ENCODE results near the gene CRHR2. TPM values are rescaled to one million over a fixed set of nuclear protein-coding genes. Genes with fewer than 3 reads are reported as not detected.

The CRHR2 gene
- total RNA-seq, 2 experiments from 2014 or later, result not detected

DNA sequence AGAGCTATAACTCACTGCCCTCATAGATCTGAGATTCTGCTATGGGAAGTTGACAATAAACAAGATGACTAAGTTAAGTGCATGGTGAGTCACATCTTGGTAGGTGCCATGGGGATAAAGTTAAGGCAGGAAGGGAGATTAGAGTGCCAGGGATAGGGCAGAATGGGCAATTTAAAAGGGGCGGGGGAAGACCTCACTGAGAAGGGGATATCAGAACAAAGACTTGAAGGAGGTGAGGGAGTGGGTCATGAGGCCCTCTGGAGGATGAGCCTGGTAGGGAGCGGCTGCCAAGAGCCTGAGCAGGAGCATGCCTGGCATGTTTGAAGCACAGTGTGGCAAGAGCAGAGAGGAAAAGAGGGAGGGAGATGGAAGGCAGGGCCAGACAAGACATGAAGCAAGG, 34.9 kb upstream of the CRHR2 start:
- Mint-ChIP-seq H3K27me3 (no peaks in the 10 kb centered on the region), H3K36me3 (ENCODE audit: low read depth) (peaks cover 64% of the 10 kb centered on the region), H3K4me1 (ENCODE audit: low read depth) (no peaks in the 10 kb centered on the region), H3K4me3 (no peak overlapping the region), H3K27ac (no peak overlapping the region), H3K9me3 (peaks cover 10% of the 10 kb centered on the region)
- no peak for DNase-seq
- Histone ChIP-seq H3K36me3 (ENCODE audit: insufficient read depth, low read length) (peaks cover 6% of the 10 kb centered on the region), H3K27me3 (ENCODE audit: control insufficient read depth in 1 of 2, insufficient read depth in 2 of 2, low read length in 2 of 2) (no peaks in the 10 kb centered on the region), H3K4me3 (ENCODE audit: low read length) (no peak overlapping the region), H3K27ac (ENCODE audit: low read depth in 1 of 2, low read length in 2 of 2) (no peak overlapping the region), H3K4me1 (ENCODE audit: insufficient read depth, low read length) (no peaks in the 10 kb centered on the region), H3K9me3 (ENCODE audit: control insufficient read depth in 1 of 2, insufficient read depth in 1 of 2, low read length in 2 of 2) (peaks cover 17 to 36% of the 10 kb centered on the region in 2 experiments)
- ChIA-PET CTCF (no interaction called here), POLR2A (no interaction called here)
- intact Hi-C loops (cut with DNase I, micrococcal nuclease), result no loop called here
- TF ChIP-seq, protein P1, sequence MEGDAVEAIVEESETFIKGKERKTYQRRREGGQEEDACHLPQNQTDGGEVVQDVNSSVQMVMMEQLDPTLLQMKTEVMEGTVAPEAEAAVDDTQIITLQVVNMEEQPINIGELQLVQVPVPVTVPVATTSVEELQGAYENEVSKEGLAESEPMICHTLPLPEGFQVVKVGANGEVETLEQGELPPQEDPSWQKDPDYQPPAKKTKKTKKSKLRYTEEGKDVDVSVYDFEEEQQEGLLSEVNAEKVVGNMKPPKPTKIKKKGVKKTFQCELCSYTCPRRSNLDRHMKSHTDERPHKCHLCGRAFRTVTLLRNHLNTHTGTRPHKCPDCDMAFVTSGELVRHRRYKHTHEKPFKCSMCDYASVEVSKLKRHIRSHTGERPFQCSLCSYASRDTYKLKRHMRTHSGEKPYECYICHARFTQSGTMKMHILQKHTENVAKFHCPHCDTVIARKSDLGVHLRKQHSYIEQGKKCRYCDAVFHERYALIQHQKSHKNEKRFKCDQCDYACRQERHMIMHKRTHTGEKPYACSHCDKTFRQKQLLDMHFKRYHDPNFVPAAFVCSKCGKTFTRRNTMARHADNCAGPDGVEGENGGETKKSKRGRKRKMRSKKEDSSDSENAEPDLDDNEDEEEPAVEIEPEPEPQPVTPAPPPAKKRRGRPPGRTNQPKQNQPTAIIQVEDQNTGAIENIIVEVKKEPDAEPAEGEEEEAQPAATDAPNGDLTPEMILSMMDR (IDR thresholded peaks at IDR 0.05), result no peak
- ATAC-seq (ENCODE audit: poor library complexity), result no peak

DNA sequence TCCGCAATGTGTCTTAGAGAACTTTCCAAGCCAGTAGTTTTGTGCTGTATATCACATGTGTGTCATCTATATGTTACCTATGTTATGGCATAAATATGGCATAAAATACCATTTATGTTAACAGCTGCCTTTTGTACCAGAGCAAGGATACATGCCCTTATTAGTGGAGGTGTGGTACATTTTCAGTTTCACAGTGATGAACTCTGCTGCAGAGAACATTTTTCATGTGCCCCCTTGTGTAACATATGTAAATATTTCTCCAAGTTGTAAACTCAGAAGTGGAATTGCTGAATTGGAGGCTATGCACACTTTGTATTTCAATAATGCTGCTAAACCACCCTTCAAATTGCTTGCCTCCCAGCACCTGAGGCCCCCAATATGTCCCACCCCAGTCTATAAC, 31.9 kb upstream of the CRHR2 start:
- Histone ChIP-seq H3K4me3 (ENCODE audit: low read length) (no peak overlapping the region), H3K9me3 (ENCODE audit: control insufficient read depth in 1 of 2, insufficient read depth in 1 of 2, low read length in 2 of 2) (peaks cover 11 to 23% of the 10 kb centered on the region in 2 experiments), H3K27ac (ENCODE audit: low read depth in 1 of 2, low read length in 2 of 2) (no peak overlapping the region), H3K27me3 (ENCODE audit: control insufficient read depth in 1 of 2, insufficient read depth in 2 of 2, low read length in 2 of 2) (no peaks in the 10 kb centered on the region), H3K4me1 (ENCODE audit: insufficient read depth, low read length) (no peaks in the 10 kb centered on the region), H3K36me3 (ENCODE audit: insufficient read depth, low read length) (no peaks in the 10 kb centered on the region)
- H3K4me3 Mint-ChIP-seq, result no peak overlapping the region
- ChIA-PET CTCF (no interaction called here), POLR2A (no interaction called here)
- intact Hi-C loops (cut with DNase I, micrococcal nuclease), result no loop called here
- H3K9me3 Mint-ChIP-seq, result peaks cover 6% of the 10 kb centered on the region
- ATAC-seq (ENCODE audit: poor library complexity), result no peak
- no peak overlapping the region for H3K27ac Mint-ChIP-seq
- TF ChIP-seq, protein P1 (IDR thresholded peaks at IDR 0.05), result no peak
- no peaks in the 10 kb centered on the region for H3K4me1 Mint-ChIP-seq (ENCODE audit: low read depth)
- peaks cover 37% of the 10 kb centered on the region for H3K36me3 Mint-ChIP-seq (ENCODE audit: low read depth)
- H3K27me3 Mint-ChIP-seq, result no peaks in the 10 kb centered on the region
- DNase-seq, result no peak

DNA sequence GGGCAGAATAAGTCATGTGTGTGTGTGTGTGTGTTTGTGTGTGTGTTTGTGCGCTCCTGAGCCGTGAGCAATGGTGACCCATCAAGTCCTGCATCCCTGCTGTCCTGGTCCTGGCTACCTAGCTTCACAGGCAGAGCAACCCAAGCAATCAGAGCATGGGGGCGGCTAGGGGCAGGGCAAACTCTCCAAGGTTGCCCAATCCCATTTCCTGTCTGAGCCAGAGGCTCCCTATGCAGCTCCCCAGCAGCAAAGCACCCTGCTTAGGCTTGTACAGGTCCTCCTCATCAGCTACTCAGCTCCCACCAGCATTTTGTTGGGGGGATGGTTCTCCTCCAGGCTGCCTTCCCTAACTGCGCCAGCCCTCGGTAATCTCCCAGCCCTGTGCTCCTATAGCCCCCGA, 31.1 kb upstream of the CRHR2 start:
- peaks cover 4% of the 10 kb centered on the region for H3K9me3 Mint-ChIP-seq
- H3K4me3 ChIP-seq (ENCODE audit: low read length), result no peak overlapping the region
- no peak overlapping the region for H3K27ac Mint-ChIP-seq
- ATAC-seq (ENCODE audit: poor library complexity) (no peak), DNase-seq (no peak)
- no peak overlapping the region for H3K27ac ChIP-seq (ENCODE audit: low read depth in 1 of 2, low read length in 2 of 2)
- H3K36me3 Mint-ChIP-seq (ENCODE audit: low read depth), result peaks cover 30% of the 10 kb centered on the region
- no peaks in the 10 kb centered on the region for H3K36me3 ChIP-seq (ENCODE audit: insufficient read depth, low read length)
- ChIA-PET POLR2A (no interaction called here), CTCF (no interaction called here)
- intact Hi-C loops (cut with DNase I, micrococcal nuclease), result no loop called here
- H3K9me3 ChIP-seq (ENCODE audit: control insufficient read depth in 1 of 2, insufficient read depth in 1 of 2, low read length in 2 of 2), result peaks cover 8 to 18% of the 10 kb centered on the region in 2 experiments
- no peaks in the 10 kb centered on the region for H3K27me3 ChIP-seq (ENCODE audit: control insufficient read depth in 1 of 2, insufficient read depth in 2 of 2, low read length in 2 of 2)
- no peak overlapping the region for H3K4me3 Mint-ChIP-seq
- H3K4me1 ChIP-seq (ENCODE audit: insufficient read depth, low read length), result no peaks in the 10 kb centered on the region
- H3K4me1 Mint-ChIP-seq (ENCODE audit: low read depth), result no peaks in the 10 kb centered on the region
- TF ChIP-seq, protein P1 (IDR thresholded peaks at IDR 0.05), result no peak
- H3K27me3 Mint-ChIP-seq, result no peaks in the 10 kb centered on the region

Measured in CD4-positive, alpha-beta T cell (primary cell).